ENCODE measurements around the gene MRPL52.

- TF ChIP-seq CTCF (conservative IDR thresholded peaks at IDR 0.05; ENCODE audit: low read length) (no peak), EZH2phosphoT487 (IDR thresholded peaks at IDR 0.05; ENCODE audit: borderline replicate concordance, low read depth, low read length) (no peak)
Observed at GRCh38 chr14:22875748-22876319, 46.1 kb downstream of the MRPL52 start.
